MM.1S (cell line): Measurements from ENCODE around the gene SELENBP1.

Experiments used
- CTCF ChIP-seq: fragments of 300-600 bp; sonication (generic); IDR thresholded peaks from 2 replicates; pipeline ENCODE4 v1.5.1; 2016; ENCODE audit warnings: antibody characterized with exemption, low read length, mixed read lengths
- EZH2 ChIP-seq: fragments of 300-600 bp; sonication (generic); optimal IDR thresholded peaks from 2 replicates; pipeline ENCODE3; 2017; ENCODE audit warnings: low read depth, mild to moderate bottlenecking, antibody characterized with exemption, low read length, mixed read lengths
- EZH2phosphoT487 ChIP-seq: fragments of 300-600 bp; sonication (generic); IDR thresholded peaks from 2 replicates; pipeline ENCODE4 v1.6.1; 2018; ENCODE audit warnings: antibody characterized with exemption, low read length

GRCh38 chr1:151393583-151393982 lies 21.1 kb upstream of the SELENBP1 start:
- TF ChIP-seq CTCF (no peak), EZH2 (no peak), EZH2phosphoT487 (no peak)
